Colonic mucosa (tissue), 4 donors: ENCODE measurements around the gene TMEM132E. TPM values are rescaled to one million over a fixed set of nuclear protein-coding genes. Genes with fewer than 3 reads are reported as not detected.

ENCODE experiments used
- DNase-seq: peaks from one replicate; pipeline ENCODE4 v3.0.0-alpha.2; 2020
- H3K27ac ChIP-seq: fragments of 200-600 bp; one replicate; pipeline ENCODE4 v1.8.0; 2021
- H3K27me3 ChIP-seq: fragments of 200-600 bp; one replicate; pipeline ENCODE4 v1.8.0; 2021
- H3K36me3 ChIP-seq: fragments of 200-600 bp; one replicate; pipeline ENCODE4 v1.8.0; 2021
- H3K4me1 ChIP-seq: fragments of 200-600 bp; one replicate; pipeline ENCODE4 v1.8.0; 2021; ENCODE audit warnings: mild to moderate bottlenecking
- H3K4me3 ChIP-seq: fragments of 200-600 bp; one replicate; pipeline ENCODE4 v1.8.0; 2021
- H3K9ac ChIP-seq, 2 donors: one replicate each; pipeline ENCODE4 v1.7.0; 2013; ENCODE audit warnings: control low read depth in 2 of 2, low read depth in 2 of 2, low read length in 2 of 2
- H3K9me3 ChIP-seq: fragments of 200-600 bp; one replicate; pipeline ENCODE4 v1.8.0; 2021
- intact Hi-C: fragments of 100-400 bp; cut with DNase I; formaldehyde crosslinking; loops from one replicate; pipeline ENCODE4 v1.14.1; 2022
- total RNA-seq, 2 donors: library from RNA; stranded (reverse); fragmentation: NEBNext Ultra II Directional in 1 of 2; extraction: Animal tissue kit (Norgen Biotek cat#: 25700) in 1 of 2; gene quantifications; one replicate each; pipeline ENCODE4 v1.2.1, GENCODE V29; 2021
- TF ChIP-seq, protein P1 (sequence below): fragments of 200-600 bp; IDR thresholded peaks from one replicate; pipeline ENCODE4 v1.8.0; 2022; ENCODE audit warnings: antibody characterized with exemption, mild to moderate bottlenecking
- donor health status: healthy.
- donor health status: DM: no; HTN: no; CAD: no.
- donor health status: DM: no; HTN: no; CAD: no.

TMEM132E gene
- total RNA-seq, 2 donors from 2014 or later = 0.10 to 0.11 TPM

DNA sequence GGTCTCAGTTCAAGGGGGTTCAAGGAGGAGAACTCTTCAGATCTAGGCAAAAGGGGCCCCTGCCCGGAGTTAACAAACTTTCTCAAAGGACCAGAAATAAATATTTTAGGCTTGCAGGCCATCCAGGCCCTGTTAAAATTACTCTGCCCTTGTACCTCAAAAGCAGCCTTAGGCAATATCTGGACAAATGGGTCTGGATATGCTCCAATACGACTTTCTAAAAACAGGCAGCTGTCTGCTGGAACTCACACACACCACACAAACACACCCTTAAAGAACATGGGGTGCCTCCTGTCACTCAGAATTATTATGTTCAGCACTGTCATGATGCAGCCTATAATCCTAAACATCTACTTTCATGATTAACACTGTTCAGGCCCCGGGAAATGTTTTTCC lies 75.5 kb downstream of the TMEM132E start:
- Histone ChIP-seq H3K27me3 (no peaks in the 10 kb centered on the region), H3K36me3 (no peaks in the 10 kb centered on the region), H3K4me1 (no peaks in the 10 kb centered on the region), H3K9ac (no peak overlapping the region), H3K9me3 (no peaks in the 10 kb centered on the region), H3K27ac (no peak overlapping the region), H3K4me3 (no peak overlapping the region)
- no peak for DNase-seq
- intact Hi-C loops = no loop called here
- TF ChIP-seq, protein P1, sequence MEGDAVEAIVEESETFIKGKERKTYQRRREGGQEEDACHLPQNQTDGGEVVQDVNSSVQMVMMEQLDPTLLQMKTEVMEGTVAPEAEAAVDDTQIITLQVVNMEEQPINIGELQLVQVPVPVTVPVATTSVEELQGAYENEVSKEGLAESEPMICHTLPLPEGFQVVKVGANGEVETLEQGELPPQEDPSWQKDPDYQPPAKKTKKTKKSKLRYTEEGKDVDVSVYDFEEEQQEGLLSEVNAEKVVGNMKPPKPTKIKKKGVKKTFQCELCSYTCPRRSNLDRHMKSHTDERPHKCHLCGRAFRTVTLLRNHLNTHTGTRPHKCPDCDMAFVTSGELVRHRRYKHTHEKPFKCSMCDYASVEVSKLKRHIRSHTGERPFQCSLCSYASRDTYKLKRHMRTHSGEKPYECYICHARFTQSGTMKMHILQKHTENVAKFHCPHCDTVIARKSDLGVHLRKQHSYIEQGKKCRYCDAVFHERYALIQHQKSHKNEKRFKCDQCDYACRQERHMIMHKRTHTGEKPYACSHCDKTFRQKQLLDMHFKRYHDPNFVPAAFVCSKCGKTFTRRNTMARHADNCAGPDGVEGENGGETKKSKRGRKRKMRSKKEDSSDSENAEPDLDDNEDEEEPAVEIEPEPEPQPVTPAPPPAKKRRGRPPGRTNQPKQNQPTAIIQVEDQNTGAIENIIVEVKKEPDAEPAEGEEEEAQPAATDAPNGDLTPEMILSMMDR = no peak

DNA sequence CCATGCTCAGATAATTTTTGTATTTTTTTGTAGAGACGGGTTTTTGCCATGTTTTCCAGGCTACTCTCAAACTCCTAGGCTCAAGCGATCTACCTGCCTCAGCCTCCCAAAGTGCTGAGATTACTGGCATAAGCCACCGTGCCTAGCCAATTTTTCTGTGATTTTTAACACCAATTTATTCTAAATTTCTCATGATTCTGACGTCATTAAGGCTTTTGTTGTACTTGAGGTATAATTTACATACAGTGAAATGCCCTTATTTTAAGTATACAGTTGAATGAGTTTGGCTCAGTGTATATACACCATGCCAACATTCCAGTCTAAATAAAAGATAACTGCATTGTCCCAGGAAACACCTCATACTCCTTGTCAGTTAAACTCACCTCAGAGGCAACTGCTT lies 77.4 kb downstream of the TMEM132E start:
- H3K36me3 ChIP-seq = no peaks in the 10 kb centered on the region
- no peaks in the 10 kb centered on the region for H3K9me3 ChIP-seq
- intact Hi-C loops = no loop called here
- no peak overlapping the region for H3K27ac ChIP-seq
- H3K4me1 ChIP-seq = no peaks in the 10 kb centered on the region
- TF ChIP-seq, protein P1 = no peak
- no peak overlapping the region for H3K4me3 ChIP-seq
- H3K27me3 ChIP-seq = no peaks in the 10 kb centered on the region
- no peak overlapping the region for H3K9ac ChIP-seq
- no peak for DNase-seq

DNA sequence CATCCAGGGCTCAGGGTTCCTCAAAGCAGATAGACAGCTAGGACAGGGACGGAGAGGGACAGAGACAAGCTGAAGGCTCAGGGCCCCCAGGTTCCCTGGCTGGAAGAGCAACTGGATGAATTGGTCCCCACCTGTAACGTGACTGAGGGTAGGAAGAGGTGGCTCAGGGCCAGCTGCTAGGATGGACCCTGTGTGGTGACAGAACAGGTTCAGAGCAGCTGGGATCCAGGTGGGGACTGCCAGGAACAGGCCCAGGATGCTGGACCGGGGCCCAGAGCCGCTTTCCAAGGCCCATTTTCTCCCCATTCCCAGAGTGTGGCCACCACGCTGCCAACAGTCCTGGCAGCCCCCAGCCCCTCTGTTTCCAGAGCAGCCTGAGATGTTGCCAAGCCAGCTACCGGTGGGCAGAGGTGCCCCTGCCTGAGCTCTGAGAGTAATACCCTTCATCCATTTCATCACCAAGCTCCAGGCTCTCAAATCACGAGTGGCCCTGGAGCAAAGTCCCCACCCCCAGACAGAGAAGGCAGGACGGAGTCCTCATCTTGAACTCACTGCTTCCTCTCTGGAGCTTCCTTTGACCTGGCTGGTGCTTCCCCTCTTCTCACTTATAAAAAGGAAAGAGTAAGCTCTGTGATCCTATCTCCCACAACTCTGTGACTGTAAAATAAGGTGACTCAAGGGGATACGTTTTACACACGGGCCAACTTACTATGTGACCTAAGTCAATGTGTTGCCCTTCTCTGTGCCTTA lies 79.6 kb downstream of the TMEM132E start:
- no peak for DNase-seq
- intact Hi-C loops = no loop called here
- Histone ChIP-seq H3K27ac (no peak overlapping the region), H3K4me1 (no peaks in the 10 kb centered on the region), H3K9me3 (no peaks in the 10 kb centered on the region), H3K4me3 (no peak overlapping the region), H3K9ac (no peak overlapping the region), H3K36me3 (no peaks in the 10 kb centered on the region), H3K27me3 (no peaks in the 10 kb centered on the region)
- TF ChIP-seq, protein P1 = no peak

DNA sequence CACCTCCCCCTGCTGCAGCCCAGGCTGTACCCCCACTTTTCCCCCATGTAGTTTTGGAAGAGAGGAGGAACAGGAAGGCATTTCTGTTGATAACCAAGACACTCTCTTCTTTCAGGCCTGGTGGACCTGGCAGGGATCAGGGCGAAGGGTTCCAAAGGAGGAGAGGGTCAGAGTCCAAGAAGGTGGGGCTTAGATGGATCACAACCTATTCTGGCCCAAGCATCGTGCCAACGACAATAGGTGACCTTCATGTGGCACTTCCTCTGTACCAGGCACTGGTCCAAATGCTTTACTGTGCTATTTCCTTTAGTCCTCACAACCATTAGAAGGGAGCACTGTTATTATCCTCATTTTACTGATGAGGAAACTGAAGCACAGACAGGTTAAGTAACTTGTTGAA lies 84.3 kb downstream of the TMEM132E start:
- Histone ChIP-seq H3K36me3 (no peaks in the 10 kb centered on the region), H3K9ac (no peak overlapping the region), H3K27me3 (no peaks in the 10 kb centered on the region), H3K4me3 (no peak overlapping the region), H3K4me1 (no peaks in the 10 kb centered on the region), H3K27ac (no peak overlapping the region), H3K9me3 (no peaks in the 10 kb centered on the region)
- intact Hi-C loops = no loop called here
- TF ChIP-seq, protein P1 = no peak
- DNase-seq = no peak

DNA sequence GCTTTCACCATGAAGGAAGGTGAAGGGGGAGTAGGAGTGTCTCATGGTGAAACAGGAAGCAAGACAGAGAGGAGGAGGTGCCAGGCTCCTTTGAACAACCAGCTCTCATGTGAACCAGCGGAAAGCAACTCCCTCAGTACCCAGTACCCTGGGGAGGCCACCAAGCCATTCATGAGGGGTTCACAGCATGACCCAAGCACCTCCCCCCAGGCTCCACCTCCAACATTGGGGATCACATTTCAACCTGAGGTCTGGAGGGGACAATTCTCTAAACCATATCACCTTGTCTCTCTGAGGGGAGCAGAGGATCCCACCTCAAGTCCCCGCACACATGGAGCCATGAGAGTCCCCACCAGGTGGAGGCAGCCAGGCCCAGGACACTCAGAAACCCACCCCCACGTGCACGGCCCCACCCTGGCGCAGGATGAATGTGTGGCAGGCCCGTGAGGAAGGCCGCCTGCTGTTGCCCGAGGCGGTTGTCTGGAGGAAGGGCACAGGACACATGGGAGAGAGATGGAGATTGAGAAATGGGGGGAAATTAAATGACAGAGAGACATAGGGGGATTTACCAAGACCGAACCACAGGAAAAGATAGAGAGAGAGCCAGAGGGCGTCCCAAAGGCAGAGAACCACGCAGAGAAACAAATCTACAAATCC lies 85.9 kb downstream of the TMEM132E start:
- intact Hi-C loops = no loop called here
- Histone ChIP-seq H3K27me3 (no peaks in the 10 kb centered on the region), H3K4me1 (no peaks in the 10 kb centered on the region), H3K9ac (no peak overlapping the region), H3K27ac (no peak overlapping the region), H3K4me3 (no peak overlapping the region), H3K36me3 (no peaks in the 10 kb centered on the region), H3K9me3 (no peaks in the 10 kb centered on the region)
- DNase-seq = no peak
- TF ChIP-seq, protein P1 = no peak
